Measurements from ENCODE around the gene VPS9D1.
"Not testable (repeated sequence)": the region's sequence is repeated elsewhere in the genome, so short reads cannot be mapped to it uniquely, and the experiment has no call there.

VPS9D1 gene

GRCh38 chr16:89667000-89667399 is 53.7 kb downstream of the VPS9D1 start:
- not testable (repeated sequence) for ATAC-seq (ENCODE audit: insufficient read depth, low read depth); DNase-seq; H3K79me2 ChIP-seq (ENCODE audit: insufficient read depth, low read length); H3K9me3 ChIP-seq (ENCODE audit: insufficient read depth, low read length, severe bottlenecking); H3K27ac ChIP-seq (ENCODE audit: low read length); H3K4me3 ChIP-seq (ENCODE audit: low read depth in 1 of 2, low read length in 2 of 2); H3K4me2 ChIP-seq (ENCODE audit: insufficient read depth, low read length); H3K9ac ChIP-seq (ENCODE audit: low read depth, low read length); H2AFZ ChIP-seq (ENCODE audit: low read depth, low read length); H3K27me3 ChIP-seq (ENCODE audit: insufficient read depth, low read length, poor library complexity); H4K20me1 ChIP-seq (ENCODE audit: insufficient read depth, low read length)
- TF ChIP-seq, protein P1, sequence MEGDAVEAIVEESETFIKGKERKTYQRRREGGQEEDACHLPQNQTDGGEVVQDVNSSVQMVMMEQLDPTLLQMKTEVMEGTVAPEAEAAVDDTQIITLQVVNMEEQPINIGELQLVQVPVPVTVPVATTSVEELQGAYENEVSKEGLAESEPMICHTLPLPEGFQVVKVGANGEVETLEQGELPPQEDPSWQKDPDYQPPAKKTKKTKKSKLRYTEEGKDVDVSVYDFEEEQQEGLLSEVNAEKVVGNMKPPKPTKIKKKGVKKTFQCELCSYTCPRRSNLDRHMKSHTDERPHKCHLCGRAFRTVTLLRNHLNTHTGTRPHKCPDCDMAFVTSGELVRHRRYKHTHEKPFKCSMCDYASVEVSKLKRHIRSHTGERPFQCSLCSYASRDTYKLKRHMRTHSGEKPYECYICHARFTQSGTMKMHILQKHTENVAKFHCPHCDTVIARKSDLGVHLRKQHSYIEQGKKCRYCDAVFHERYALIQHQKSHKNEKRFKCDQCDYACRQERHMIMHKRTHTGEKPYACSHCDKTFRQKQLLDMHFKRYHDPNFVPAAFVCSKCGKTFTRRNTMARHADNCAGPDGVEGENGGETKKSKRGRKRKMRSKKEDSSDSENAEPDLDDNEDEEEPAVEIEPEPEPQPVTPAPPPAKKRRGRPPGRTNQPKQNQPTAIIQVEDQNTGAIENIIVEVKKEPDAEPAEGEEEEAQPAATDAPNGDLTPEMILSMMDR (IDR thresholded peaks at IDR 0.05; ENCODE audit: borderline replicate concordance, extremely low read depth, low read length, poor library complexity, severe bottlenecking): peak; percentile 38
- peaks cover 17% of the 10 kb centered on the region for H3K4me1 ChIP-seq (ENCODE audit: insufficient read depth, low read length)
- peaks cover 22% of the 10 kb centered on the region for H3K36me3 ChIP-seq (ENCODE audit: insufficient read depth, low read length)

DNA sequence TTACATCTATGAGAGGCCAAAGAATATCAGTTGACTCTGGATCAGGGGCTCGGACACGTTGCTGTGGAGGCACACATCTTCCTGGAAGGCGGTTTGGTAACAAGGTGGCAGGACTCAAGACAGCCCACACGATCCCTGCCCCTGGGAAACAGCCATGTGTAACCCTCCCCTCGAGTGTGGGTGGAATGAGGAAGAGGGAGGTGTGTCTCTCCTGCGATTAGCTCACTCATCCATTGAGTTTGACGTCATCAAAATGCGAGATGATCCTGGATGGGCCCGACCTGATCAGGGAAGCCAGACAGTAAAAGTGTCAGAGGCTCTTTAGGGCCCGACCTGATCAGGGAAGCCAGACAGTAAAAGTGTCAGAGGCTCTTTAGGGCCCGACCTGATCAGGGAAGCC is 56.5 kb downstream of the VPS9D1 start:
- not testable (repeated sequence) for H3K9ac ChIP-seq (ENCODE audit: low read depth, low read length); H4K20me1 ChIP-seq (ENCODE audit: insufficient read depth, low read length); ATAC-seq (ENCODE audit: insufficient read depth, low read depth); H3K27ac ChIP-seq (ENCODE audit: low read length); H2AFZ ChIP-seq (ENCODE audit: low read depth, low read length); DNase-seq; H3K9me3 ChIP-seq (ENCODE audit: insufficient read depth, low read length, severe bottlenecking); H3K4me3 ChIP-seq (ENCODE audit: low read depth in 1 of 2, low read length in 2 of 2); H3K27me3 ChIP-seq (ENCODE audit: insufficient read depth, low read length, poor library complexity); H3K4me2 ChIP-seq (ENCODE audit: insufficient read depth, low read length)
- Histone ChIP-seq H3K4me1 (ENCODE audit: insufficient read depth, low read length) (peaks cover 27% of the 10 kb centered on the region), H3K36me3 (ENCODE audit: insufficient read depth, low read length) (peaks cover 47% of the 10 kb centered on the region), H3K79me2 (ENCODE audit: insufficient read depth, low read length) (peaks cover 14% of the 10 kb centered on the region)

DNA sequence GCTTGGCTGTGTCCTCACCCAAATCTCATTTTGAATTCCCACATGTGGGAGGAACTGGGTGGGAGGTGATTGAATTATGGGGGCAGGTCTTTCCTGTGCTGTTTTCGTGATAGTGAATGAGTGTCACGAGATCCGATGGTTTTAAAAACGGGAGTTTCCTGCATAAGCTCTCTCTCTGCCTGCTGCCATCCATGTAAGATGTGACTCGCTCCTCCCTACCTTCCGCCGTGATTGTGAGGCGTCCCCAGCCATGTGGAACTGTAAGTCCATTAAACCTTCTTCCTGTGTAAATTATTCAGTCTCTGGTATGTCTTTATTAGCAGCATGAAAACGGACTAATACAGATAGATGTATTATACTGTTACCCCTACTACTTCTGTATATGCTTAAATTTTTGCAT is 59.5 kb downstream of the VPS9D1 start:
- no peak overlapping the region for H3K27ac ChIP-seq (ENCODE audit: low read length)
- H3K4me3 ChIP-seq (ENCODE audit: low read depth in 1 of 2, low read length in 2 of 2): no peak overlapping the region
- no peak overlapping the region for H3K9ac ChIP-seq (ENCODE audit: low read depth, low read length)
- H3K27me3 ChIP-seq (ENCODE audit: insufficient read depth, low read length, poor library complexity): no peaks in the 10 kb centered on the region
- H3K4me1 ChIP-seq (ENCODE audit: insufficient read depth, low read length): peaks cover 28% of the 10 kb centered on the region
- H3K36me3 ChIP-seq (ENCODE audit: insufficient read depth, low read length): peaks cover 47% of the 10 kb centered on the region
- H3K79me2 ChIP-seq (ENCODE audit: insufficient read depth, low read length): peaks cover 41% of the 10 kb centered on the region
- TF ChIP-seq, protein P1 (IDR thresholded peaks at IDR 0.05; ENCODE audit: borderline replicate concordance, extremely low read depth, low read length, poor library complexity, severe bottlenecking): no peak
- no peak for TF ChIP-seq EZH2 (IDR thresholded peaks at IDR 0.05; ENCODE audit: borderline replicate concordance, low read depth, low read length, severe bottlenecking)
- H2AFZ ChIP-seq (ENCODE audit: low read depth, low read length): no peak overlapping the region
- ATAC-seq (ENCODE audit: insufficient read depth, low read depth) (no peak), DNase-seq (no peak)
- H3K4me2 ChIP-seq (ENCODE audit: insufficient read depth, low read length): no peak overlapping the region
- H3K9me3 ChIP-seq (ENCODE audit: insufficient read depth, low read length, severe bottlenecking): no peaks in the 10 kb centered on the region
- H4K20me1 ChIP-seq (ENCODE audit: insufficient read depth, low read length): peaks cover 15% of the 10 kb centered on the region

- 0 out of 2 replicates have a peak overlapping the region, but pooled peaks have one; percentile 4 for H3K9ac ChIP-seq (ENCODE audit: low read depth, low read length)
- H3K4me1 ChIP-seq (ENCODE audit: insufficient read depth, low read length): peaks cover 39% of the 10 kb centered on the region
- no peak for ATAC-seq (ENCODE audit: insufficient read depth, low read depth)
- H3K4me2 ChIP-seq (ENCODE audit: insufficient read depth, low read length): peak overlapping the region; percentile 41
- no peak overlapping the region for H3K4me3 ChIP-seq (ENCODE audit: low read depth in 1 of 2, low read length in 2 of 2)
- no peak overlapping the region for H2AFZ ChIP-seq (ENCODE audit: low read depth, low read length)
- TF ChIP-seq, protein P1 (IDR thresholded peaks at IDR 0.05; ENCODE audit: borderline replicate concordance, extremely low read depth, low read length, poor library complexity, severe bottlenecking): no peak
- TF ChIP-seq EZH2 (IDR thresholded peaks at IDR 0.05; ENCODE audit: borderline replicate concordance, low read depth, low read length, severe bottlenecking): no peak
- H3K9me3 ChIP-seq (ENCODE audit: insufficient read depth, low read length, severe bottlenecking): no peaks in the 10 kb centered on the region
- no peak overlapping the region for H3K27ac ChIP-seq (ENCODE audit: low read length)
- H3K36me3 ChIP-seq (ENCODE audit: insufficient read depth, low read length): peaks cover 48% of the 10 kb centered on the region
- peaks cover 52% of the 10 kb centered on the region for H3K79me2 ChIP-seq (ENCODE audit: insufficient read depth, low read length)
- peaks cover 18% of the 10 kb centered on the region for H4K20me1 ChIP-seq (ENCODE audit: insufficient read depth, low read length)
- DNase-seq: no peak
- H3K27me3 ChIP-seq (ENCODE audit: insufficient read depth, low read length, poor library complexity): no peaks in the 10 kb centered on the region
Observed at GRCh38 chr16:89660146-89660545, 60.6 kb downstream of the VPS9D1 start.
